H7 (cell line): ENCODE results near the gene TTR. TPM values are rescaled to one million over a fixed set of nuclear protein-coding genes. Genes with fewer than 3 reads are reported as not detected.

ENCODE experiments used
- DNase-seq: peaks from one replicate; pipeline ENCODE4 v3.0.0; 2012
- H3K27me3 ChIP-seq: 2 replicates; pipeline ENCODE4 v1.6.0; 2011; ENCODE audit warnings: mild to moderate bottlenecking, low read length; ENCODE audit not compliant: control insufficient read depth, insufficient read depth
- H3K36me3 ChIP-seq: replicated peaks from 2 replicates; pipeline ENCODE4 v1.5.1; 2011; ENCODE audit warnings: low read length; ENCODE audit not compliant: control insufficient read depth, insufficient read depth
- H3K4me3 ChIP-seq: 2 replicates; pipeline ENCODE4 v1.5.1; 2011; ENCODE audit warnings: low read depth, mild to moderate bottlenecking, control low read depth, low read length, moderate library complexity; ENCODE audit not compliant: insufficient read depth
- total RNA-seq: library from RNA; depleted of rRNA; stranded (reverse); fragments of >200 nt; shearing (Covaris generic); gene quantifications from 2 replicates; pipeline ENCODE4 v1.2.3, GENCODE V29; 2014; rRNA removed

The TTR gene
- total RNA-seq, 1 experiment from 2014 or later, result not detected

DNA sequence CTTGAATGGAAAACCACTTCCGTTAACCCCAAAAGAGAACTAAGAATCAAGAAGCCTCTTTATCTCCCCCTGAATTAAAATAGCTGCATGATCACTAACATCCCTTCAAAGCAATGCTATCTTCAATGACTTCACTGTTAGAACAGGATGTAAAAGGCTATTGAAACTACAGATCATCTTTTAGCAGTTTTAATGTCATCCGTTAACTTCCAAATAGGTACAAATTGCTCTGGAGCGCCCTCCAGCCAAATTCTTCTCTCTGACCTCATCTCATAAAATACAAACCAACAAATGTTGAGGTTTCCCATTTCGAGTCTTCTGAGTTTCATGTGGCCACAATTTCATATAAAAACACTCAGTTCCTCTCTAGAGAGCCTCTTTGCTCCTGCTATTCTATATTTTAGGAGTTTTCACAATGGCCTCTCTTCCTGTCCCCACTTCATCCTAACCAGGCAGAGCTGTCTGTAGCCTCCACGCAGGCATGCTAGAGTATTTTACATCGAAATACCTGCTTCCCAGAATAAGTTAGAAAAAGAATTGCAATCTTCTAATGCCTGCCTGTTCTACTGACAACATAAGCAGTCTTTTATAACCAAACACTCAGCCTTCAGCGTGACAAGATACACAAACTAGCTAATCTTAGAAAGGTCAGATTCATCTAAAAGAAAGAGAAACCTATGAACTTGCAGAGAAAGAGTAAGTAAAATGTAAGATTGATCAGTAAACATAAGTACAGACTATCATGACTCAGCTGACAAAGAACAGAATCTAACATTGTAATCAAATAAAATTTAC, 54.9 kb downstream of the TTR start:
- no peak for DNase-seq
- Histone ChIP-seq H3K36me3 (peaks cover 2% of the 10 kb centered on the region; the same call in 1 of the 2 replicates), H3K4me3 (no peak overlapping the region), H3K27me3 (no peaks in the 10 kb centered on the region)

- Histone ChIP-seq H3K27me3 (no peaks in the 10 kb centered on the region), H3K36me3 (peaks cover 3% of the 10 kb centered on the region; the same call in 1 of the 2 replicates), H3K4me3 (no peak overlapping the region)
- DNase-seq, result peak; percentile 19
Observed at GRCh38 chr18:31647127-31647753, 55.6 kb downstream of the TTR start.

Other genes with a start within 250 kb of the TTR start
- not detected in 2 replicates for gene DSG4, start 215.1 kb upstream of the TTR start, total RNA-seq
- not detected in 2 replicates for gene DSG3, start 144.1 kb upstream of the TTR start, total RNA-seq
- gene DSG2, start 93.7 kb upstream of the TTR start, total RNA-seq, result 51.7 and 66.0 TPM in 2 replicates
- gene B4GALT6, start 92.7 kb downstream of the TTR start, total RNA-seq, result 15.3 and 25.4 TPM in 2 replicates
- gene SLC25A52, start 169.0 kb downstream of the TTR start, total RNA-seq, result 0.18 TPM in 1 of 2 replicates, not detected in the other